ENCODE data around the gene NEMP2.
A peak's percentile ranks its signal among the peaks of the same experiment; 100 is the strongest.
"Not testable (repeated sequence)": the region's sequence is repeated elsewhere in the genome, so short reads cannot be mapped to it uniquely, and the experiment has no call there.

Gene NEMP2

GRCh38 chr2:190470256-190470826 lies 64.2 kb downstream of the NEMP2 start:
- no peak overlapping the region for H2AFZ ChIP-seq (ENCODE audit: low read depth)
- TF ChIP-seq, protein P1, sequence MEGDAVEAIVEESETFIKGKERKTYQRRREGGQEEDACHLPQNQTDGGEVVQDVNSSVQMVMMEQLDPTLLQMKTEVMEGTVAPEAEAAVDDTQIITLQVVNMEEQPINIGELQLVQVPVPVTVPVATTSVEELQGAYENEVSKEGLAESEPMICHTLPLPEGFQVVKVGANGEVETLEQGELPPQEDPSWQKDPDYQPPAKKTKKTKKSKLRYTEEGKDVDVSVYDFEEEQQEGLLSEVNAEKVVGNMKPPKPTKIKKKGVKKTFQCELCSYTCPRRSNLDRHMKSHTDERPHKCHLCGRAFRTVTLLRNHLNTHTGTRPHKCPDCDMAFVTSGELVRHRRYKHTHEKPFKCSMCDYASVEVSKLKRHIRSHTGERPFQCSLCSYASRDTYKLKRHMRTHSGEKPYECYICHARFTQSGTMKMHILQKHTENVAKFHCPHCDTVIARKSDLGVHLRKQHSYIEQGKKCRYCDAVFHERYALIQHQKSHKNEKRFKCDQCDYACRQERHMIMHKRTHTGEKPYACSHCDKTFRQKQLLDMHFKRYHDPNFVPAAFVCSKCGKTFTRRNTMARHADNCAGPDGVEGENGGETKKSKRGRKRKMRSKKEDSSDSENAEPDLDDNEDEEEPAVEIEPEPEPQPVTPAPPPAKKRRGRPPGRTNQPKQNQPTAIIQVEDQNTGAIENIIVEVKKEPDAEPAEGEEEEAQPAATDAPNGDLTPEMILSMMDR (conservative IDR thresholded peaks at IDR 0.05; ENCODE audit: low read depth, low read length): no peak
- no peak overlapping the region for H3K4me3 ChIP-seq (IDR thresholded peaks at IDR 0.05; ENCODE audit: insufficient read depth, low read depth, low read length)
- no peaks in the 10 kb centered on the region for H3K27me3 ChIP-seq (ENCODE audit: insufficient read depth, low read depth)
- H3K4me1 ChIP-seq (ENCODE audit: low read depth, poor library complexity, severe bottlenecking): peaks cover 50% of the 10 kb centered on the region
- no peaks in the 10 kb centered on the region for H4K20me1 ChIP-seq (ENCODE audit: insufficient read depth)
- no peak overlapping the region for H3K9ac ChIP-seq
- H3K27ac ChIP-seq: peak overlapping the region; percentile 79; the same call in 1 of the 2 replicates
- H3K36me3 ChIP-seq (ENCODE audit: insufficient read depth): no peaks in the 10 kb centered on the region
- H3K4me2 ChIP-seq: peak overlapping the region; percentile 74; the same call in 1 of the 2 replicates
- H3K79me2 ChIP-seq (ENCODE audit: insufficient read depth, low read depth): peaks cover 3% of the 10 kb centered on the region; the same call in 1 of the 2 replicates

DNA sequence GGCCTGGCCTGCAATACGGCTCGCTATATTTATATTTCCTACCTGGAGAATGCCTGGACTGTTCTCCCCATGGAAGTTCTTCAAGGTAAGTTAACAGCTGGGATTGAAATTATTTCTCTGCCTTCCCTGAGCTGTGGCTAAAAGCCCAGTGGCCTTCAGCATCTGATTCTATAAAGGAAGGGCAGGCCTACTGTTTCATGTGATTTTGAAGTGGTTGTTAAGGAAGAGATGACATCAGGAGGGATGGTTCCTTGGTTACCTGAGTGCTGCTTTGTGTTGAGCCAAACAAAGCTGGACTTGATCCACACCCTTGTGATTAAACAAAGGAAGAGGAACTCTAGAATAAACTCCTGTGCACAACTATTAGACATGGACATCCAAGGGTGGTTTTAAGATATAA lies 64.8 kb downstream of the NEMP2 start:
- no peak overlapping the region for H3K9ac ChIP-seq
- no peak overlapping the region for H2AFZ ChIP-seq (ENCODE audit: low read depth)
- no peaks in the 10 kb centered on the region for H4K20me1 ChIP-seq (ENCODE audit: insufficient read depth)
- no peak overlapping the region for H3K4me3 ChIP-seq (IDR thresholded peaks at IDR 0.05; ENCODE audit: insufficient read depth, low read depth, low read length)
- TF ChIP-seq, protein P1 (conservative IDR thresholded peaks at IDR 0.05; ENCODE audit: low read depth, low read length): no peak
- H3K4me2 ChIP-seq: peak overlapping the region; percentile 74; the same call in 1 of the 2 replicates
- no peaks in the 10 kb centered on the region for H3K27me3 ChIP-seq (ENCODE audit: insufficient read depth, low read depth)
- peaks cover 3% of the 10 kb centered on the region; the same call in 1 of the 2 replicates for H3K79me2 ChIP-seq (ENCODE audit: insufficient read depth, low read depth)
- peaks cover 56% of the 10 kb centered on the region for H3K4me1 ChIP-seq (ENCODE audit: low read depth, poor library complexity, severe bottlenecking)
- no peaks in the 10 kb centered on the region for H3K36me3 ChIP-seq (ENCODE audit: insufficient read depth)
- H3K27ac ChIP-seq: peak overlapping the region; percentile 79; the same call in 1 of the 2 replicates

DNA sequence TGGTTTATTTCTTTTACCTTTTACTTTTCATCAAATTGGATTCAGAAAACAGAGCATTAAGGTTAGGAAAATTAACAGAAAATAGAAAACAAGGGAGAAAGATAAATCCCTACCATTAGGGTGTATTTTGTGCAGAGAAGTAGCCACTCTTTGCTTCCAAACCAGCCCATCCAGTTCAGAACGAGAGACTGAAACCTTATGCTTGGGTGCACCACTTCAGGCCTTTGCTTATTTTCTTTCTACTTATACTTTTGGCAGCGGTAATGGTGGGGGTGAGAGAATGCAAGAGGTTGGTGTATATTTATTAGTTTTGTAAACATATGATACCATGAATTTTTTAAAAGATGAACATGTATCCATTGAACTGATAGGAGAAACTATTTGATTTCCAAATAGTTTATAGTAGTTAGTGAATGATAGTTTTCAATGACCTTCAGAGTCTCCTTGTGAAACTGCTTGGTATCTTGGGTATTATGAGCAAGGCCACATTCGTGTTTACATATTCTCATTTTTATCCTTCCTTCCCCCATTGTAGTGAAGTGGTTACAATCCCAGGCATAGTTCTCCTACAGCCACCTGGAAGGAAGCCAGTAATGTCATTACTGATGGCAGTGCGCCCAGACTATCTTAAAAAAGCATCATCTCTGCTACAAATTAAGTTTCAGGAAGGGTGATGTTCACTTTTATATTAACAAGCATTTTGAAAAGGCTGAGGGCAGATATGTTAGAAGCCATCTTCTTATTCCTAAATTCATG lies 65.5 kb downstream of the NEMP2 start:
- Histone ChIP-seq H4K20me1 (ENCODE audit: insufficient read depth) (no peaks in the 10 kb centered on the region), H3K27ac (peak overlapping the region; percentile 79), H3K4me3 (IDR thresholded peaks at IDR 0.05; ENCODE audit: insufficient read depth, low read depth, low read length) (no peak overlapping the region), H3K4me1 (ENCODE audit: low read depth, poor library complexity, severe bottlenecking) (peaks cover 61% of the 10 kb centered on the region), H2AFZ (ENCODE audit: low read depth) (peak overlapping the region; percentile 26; the same call in 1 of the 2 replicates), H3K27me3 (ENCODE audit: insufficient read depth, low read depth) (no peaks in the 10 kb centered on the region), H3K9ac (peak overlapping the region; percentile 20; the same call in 1 of the 2 replicates), H3K36me3 (ENCODE audit: insufficient read depth) (no peaks in the 10 kb centered on the region), H3K4me2 (peak overlapping the region; percentile 74), H3K79me2 (ENCODE audit: insufficient read depth, low read depth) (peaks cover 3% of the 10 kb centered on the region; the same call in 1 of the 2 replicates)
- TF ChIP-seq, protein P1 (conservative IDR thresholded peaks at IDR 0.05; ENCODE audit: low read depth, low read length): no peak

GRCh38 chr2:190468354-190468753 lies 66.2 kb downstream of the NEMP2 start:
- not testable (repeated sequence) for H3K79me2 ChIP-seq (ENCODE audit: insufficient read depth, low read depth); H3K36me3 ChIP-seq (ENCODE audit: insufficient read depth); H3K27me3 ChIP-seq (ENCODE audit: insufficient read depth, low read depth); H3K9ac ChIP-seq; H3K4me3 ChIP-seq (IDR thresholded peaks at IDR 0.05; ENCODE audit: insufficient read depth, low read depth, low read length); H2AFZ ChIP-seq (ENCODE audit: low read depth); H4K20me1 ChIP-seq (ENCODE audit: insufficient read depth)
- peak overlapping the region; percentile 79 for H3K27ac ChIP-seq
- peaks cover 61% of the 10 kb centered on the region for H3K4me1 ChIP-seq (ENCODE audit: low read depth, poor library complexity, severe bottlenecking)
- H3K4me2 ChIP-seq: peak overlapping the region; percentile 74; the same call in 1 of the 2 replicates
